SH-SY5Y (cell line): ENCODE data around the gene TOGARAM1.

Experiments used
- GATA2 ChIP-seq: IDR thresholded peaks from 2 replicates; pipeline ENCODE4 v1.6.1; 2011; ENCODE audit warnings: mild to moderate bottlenecking, low read depth, low read length
- GATA3 ChIP-seq: IDR thresholded peaks from 2 replicates; pipeline ENCODE4 v1.6.1; 2011; ENCODE audit warnings: low read depth, mild to moderate bottlenecking, low read length, moderate library complexity

- TF ChIP-seq GATA2 (no peak), GATA3 (no peak)
Measured at GRCh38 chr14:44971459-44971858, 9.5 kb downstream of the TOGARAM1 start.
